WTC11 (cell line): ENCODE data around the gene LENG1. TPM values are rescaled to one million over a fixed set of nuclear protein-coding genes. Genes with fewer than 3 reads are reported as not detected.
A peak's percentile ranks its signal among the peaks of the same experiment; 100 is the strongest.

Experiments used
- ATAC-seq: fragments of 200-7000 bp; cut with Tn5 transposase; 2 replicates; pipeline ENCODE4 v1.10.0; 2021; ENCODE audit warnings: mild to moderate bottlenecking, moderate library complexity
- CTCF ChIA-PET: fragments of 300-600 bp; sonication (Branson Sonifier 250); formaldehyde crosslinking; loops from one replicate; lab custom pipeline; 2021; ENCODE audit warnings: antibody characterized with exemption; lab: Charles Lee
- POLR2A ChIA-PET: fragments of 350-600 bp; sonication (Branson Sonifier 250); formaldehyde crosslinking; loops from one replicate; lab custom pipeline; 2021; ENCODE audit warnings: antibody characterized with exemption; lab: Charles Lee
- DNase-seq: peaks from one replicate; pipeline ENCODE4 v3.0.0; 2021; ENCODE audit warnings: low spot score
- H3K27ac Mint-ChIP-seq: 2 replicates; pipeline ENCODE4 v1.8.0; 2021; ENCODE audit warnings: mixed read lengths
- H3K27me3 Mint-ChIP-seq: 2 replicates; pipeline ENCODE4 v1.8.0; 2021; ENCODE audit warnings: low read depth, mild to moderate bottlenecking, moderate library complexity, mixed read lengths
- H3K36me3 Mint-ChIP-seq: 2 replicates; pipeline ENCODE4 v1.8.0; 2021; ENCODE audit warnings: mixed read lengths
- H3K4me1 Mint-ChIP-seq: 2 replicates; pipeline ENCODE4 v1.8.0; 2022; ENCODE audit warnings: mixed read lengths
- H3K4me3 Mint-ChIP-seq: 2 replicates; pipeline ENCODE4 v1.8.0; 2021; ENCODE audit warnings: mild to moderate bottlenecking, moderate library complexity, mixed read lengths
- H3K9me3 Mint-ChIP-seq: 2 replicates; pipeline ENCODE4 v1.8.0; 2021; ENCODE audit warnings: mixed read lengths
- CREB1 ChIP-seq: sonication (generic); formaldehyde crosslinking; IDR thresholded peaks from 2 replicates; pipeline ENCODE4 v1.8.0; 2023; ENCODE audit warnings: mild to moderate bottlenecking, missing genetic modification reagents
- CTCF ChIP-seq: fragments of 200-600 bp; IDR thresholded peaks from 2 replicates; pipeline ENCODE4 v1.8.0; 2022; ENCODE audit warnings: antibody characterized with exemption
- ELF4 ChIP-seq: sonication (generic); formaldehyde crosslinking; IDR thresholded peaks from 2 replicates; pipeline ENCODE4 v1.8.1; 2022; ENCODE audit warnings: low read depth, mild to moderate bottlenecking, moderate library complexity, missing genetic modification reagents
- FOXK1 ChIP-seq: sonication (generic); formaldehyde crosslinking; IDR thresholded peaks from 2 replicates; pipeline ENCODE4 v1.8.0; 2022; ENCODE audit warnings: mild to moderate bottlenecking, moderate library complexity, missing genetic modification reagents
- GABPB1 ChIP-seq: sonication (generic); formaldehyde crosslinking; IDR thresholded peaks from 2 replicates; pipeline ENCODE4 v1.8.1; 2023; ENCODE audit warnings: mild to moderate bottlenecking, missing genetic modification reagents
- KAT7 ChIP-seq: sonication (generic); formaldehyde crosslinking; IDR thresholded peaks from 2 replicates; pipeline ENCODE4 v1.8.1; 2023; ENCODE audit warnings: missing genetic modification reagents, mild to moderate bottlenecking, borderline replicate concordance
- MXD4 ChIP-seq: fragments of 250-450 bp; sonication (Bioruptor Pico); IDR thresholded peaks from 2 replicates; pipeline ENCODE4 v1.8.0; 2021; ENCODE audit warnings: mild to moderate bottlenecking, moderate library complexity, borderline replicate concordance
- OVOL2 ChIP-seq: fragments of 250-450 bp; sonication (Bioruptor Pico); IDR thresholded peaks from 2 replicates; pipeline ENCODE4 v1.9.0; 2021; ENCODE audit warnings: mild to moderate bottlenecking, borderline replicate concordance
- PRDM15 ChIP-seq: sonication (generic); formaldehyde crosslinking; IDR thresholded peaks from 2 replicates; pipeline ENCODE4 v1.8.0; 2022; ENCODE audit warnings: missing genetic modification reagents
- RORB ChIP-seq: fragments of 250-450 bp; sonication (Bioruptor Pico); IDR thresholded peaks from 2 replicates; pipeline ENCODE4 v1.9.0; 2021; ENCODE audit warnings: mild to moderate bottlenecking
- SMAD3 ChIP-seq: sonication (generic); formaldehyde crosslinking; IDR thresholded peaks from 2 replicates; pipeline ENCODE4 v1.8.0; 2022; ENCODE audit warnings: missing genetic modification reagents, mild to moderate bottlenecking, borderline replicate concordance
- TCF7 ChIP-seq: sonication (generic); formaldehyde crosslinking; IDR thresholded peaks from 2 replicates; pipeline ENCODE4 v1.8.0; 2022; ENCODE audit warnings: mild to moderate bottlenecking, low read depth, missing genetic modification reagents, moderate library complexity
- ZBTB21 ChIP-seq: sonication (generic); formaldehyde crosslinking; IDR thresholded peaks from 2 replicates; pipeline ENCODE4 v1.8.1; 2023; ENCODE audit warnings: mild to moderate bottlenecking, missing genetic modification reagents, borderline replicate concordance
- ZBTB43 ChIP-seq: sonication (generic); formaldehyde crosslinking; IDR thresholded peaks from 2 replicates; pipeline ENCODE4 v1.8.1; 2023; ENCODE audit warnings: mild to moderate bottlenecking, missing genetic modification reagents
- ZNF317 ChIP-seq: sonication (generic); formaldehyde crosslinking; IDR thresholded peaks from 2 replicates; pipeline ENCODE4 v1.8.1; 2023; ENCODE audit warnings: low read depth, mild to moderate bottlenecking, moderate library complexity, missing genetic modification reagents, borderline replicate concordance
- ZNF396 ChIP-seq: fragments of 250-450 bp; sonication (Bioruptor Pico); IDR thresholded peaks from 2 replicates; pipeline ENCODE4 v1.8.0; 2021; ENCODE audit warnings: mild to moderate bottlenecking, moderate library complexity, borderline replicate concordance
- total RNA-seq: library from RNA; stranded (reverse); gene quantifications from 3 replicates; pipeline ENCODE4 v1.2.3, GENCODE V29; 2021
- TF ChIP-seq, protein P1 (sequence below): sonication (generic); formaldehyde crosslinking; IDR thresholded peaks from 2 replicates; pipeline ENCODE4 v1.8.1; 2023; ENCODE audit warnings: mild to moderate bottlenecking, missing genetic modification reagents, moderate library complexity

LENG1 gene
- total RNA-seq, 1 experiment from 2014 or later, result 4.9 TPM

GRCh38 chr19:54204767-54205468, 45.4 kb upstream of the LENG1 start:
- H3K36me3 Mint-ChIP-seq, result peaks cover 77% of the 10 kb centered on the region
- peak overlapping the region; percentile 100 for H3K27ac Mint-ChIP-seq

More at GRCh38 chr19:54204767-54205468, 45.4 kb upstream of the LENG1 start:
- no peak for TF ChIP-seq RORB
- no peak for TF ChIP-seq GABPB1 (CRISPR knock-in tag)
- TF ChIP-seq ELF4, result no peak
- TF ChIP-seq ZNF317 (CRISPR knock-in tag), result no peak
- TF ChIP-seq FOXK1 (CRISPR knock-in tag), result no peak
- TF ChIP-seq CTCF, result no peak
- no peak for TF ChIP-seq TCF7
- no peak for TF ChIP-seq KAT7 (CRISPR knock-in tag)
- TF ChIP-seq PRDM15 (CRISPR knock-in tag), result no peak
- TF ChIP-seq, protein P1, sequence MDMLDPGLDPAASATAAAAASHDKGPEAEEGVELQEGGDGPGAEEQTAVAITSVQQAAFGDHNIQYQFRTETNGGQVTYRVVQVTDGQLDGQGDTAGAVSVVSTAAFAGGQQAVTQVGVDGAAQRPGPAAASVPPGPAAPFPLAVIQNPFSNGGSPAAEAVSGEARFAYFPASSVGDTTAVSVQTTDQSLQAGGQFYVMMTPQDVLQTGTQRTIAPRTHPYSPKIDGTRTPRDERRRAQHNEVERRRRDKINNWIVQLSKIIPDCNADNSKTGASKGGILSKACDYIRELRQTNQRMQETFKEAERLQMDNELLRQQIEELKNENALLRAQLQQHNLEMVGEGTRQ (CRISPR knock-in tag), result no peak
- TF ChIP-seq MXD4, result no peak
- no peak for TF ChIP-seq ZNF396 (CRISPR knock-in tag)
- no peak for TF ChIP-seq ZBTB43 (CRISPR knock-in tag)
- no peak for TF ChIP-seq SMAD3 (CRISPR knock-in tag)
- TF ChIP-seq OVOL2 (CRISPR knock-in tag), result no peak
- TF ChIP-seq CREB1, result no peak
- no peak for TF ChIP-seq ZBTB21 (CRISPR knock-in tag)
- TF ChIP-seq, all 79 proteins: peak for 0
- CTCF ChIA-PET, result interaction anchor here (1.3 kb wide), 1 partner anchor 61 kb away, joined by 4 read pairs; no protein-coding TSS in a partner anchor
- H3K4me1 Mint-ChIP-seq, result peaks cover 70% of the 10 kb centered on the region
- ATAC-seq (no peak), DNase-seq (no peak)
- peak overlapping the region; percentile 100 for H3K4me3 Mint-ChIP-seq
- no peaks in the 10 kb centered on the region for H3K9me3 Mint-ChIP-seq
- POLR2A ChIA-PET, result interaction anchor here (2.3 kb wide), 1 partner anchor 15 kb away, joined by 9 read pairs; the partner anchor contains the start of genes MBOAT7 and TSEN34
- no peaks in the 10 kb centered on the region for H3K27me3 Mint-ChIP-seq
